Measurements from ENCODE around the gene NUP205. TPM values are rescaled to one million over a fixed set of nuclear protein-coding genes. Genes with fewer than 3 reads are reported as not detected.

NUP205 gene
- total RNA-seq, 4 donors from 2014 or later, result 28.6 to 68.2 (median 42.1) TPM

- Histone ChIP-seq H3K4me1 (peaks cover 0 to 5% (median 0%) of the 10 kb centered on the region in 4 donors), H3K4me3 (no peak overlapping the region), H3K27ac (no peak overlapping the region), H3K27me3 (no peaks in the 10 kb centered on the region), H3K9me3 (no peaks in the 10 kb centered on the region), H3K36me3 (no peaks in the 10 kb centered on the region)
- TF ChIP-seq EP300 (IDR thresholded peaks at IDR 0.05), result no peak
- TF ChIP-seq CTCF (IDR thresholded peaks at IDR 0.05), result no peak
- TF ChIP-seq POLR2A (IDR thresholded peaks at IDR 0.05), result no peak
- DNase-seq (ENCODE audit: low spot score in 2 of 2), result no peak
These were observed 19.8 kb upstream of the NUP205 start for GRCh38 chr7:135537905-135538304.

GRCh38 chr7:135538376-135538775, 19.3 kb upstream of the NUP205 start:
- no peaks in the 10 kb centered on the region for H3K36me3 ChIP-seq
- no peaks in the 10 kb centered on the region for H3K27me3 ChIP-seq
- no peak for TF ChIP-seq EP300 (IDR thresholded peaks at IDR 0.05)
- TF ChIP-seq CTCF (IDR thresholded peaks at IDR 0.05), result no peak
- TF ChIP-seq POLR2A (IDR thresholded peaks at IDR 0.05), result no peak

GRCh38 chr7:135539629-135540028, 18.1 kb upstream of the NUP205 start:
- Histone ChIP-seq H3K27me3 (no peaks in the 10 kb centered on the region), H3K9me3 (no peaks in the 10 kb centered on the region), H3K27ac (no peak overlapping the region), H3K4me1 (peaks cover 0 to 5% (median 0%) of the 10 kb centered on the region in 4 donors), H3K36me3 (no peaks in the 10 kb centered on the region), H3K4me3 (no peak overlapping the region)
- TF ChIP-seq CTCF (IDR thresholded peaks at IDR 0.05), result no peak
- no peak for TF ChIP-seq EP300 (IDR thresholded peaks at IDR 0.05)
- TF ChIP-seq POLR2A (IDR thresholded peaks at IDR 0.05), result no peak
- WGBS, 2 donors, result 84 to 92% methylated on average over 2 of the region's 2 CpGs
- DNase-seq (ENCODE audit: low spot score in 2 of 2), result no peak

More at GRCh38 chr7:135538376-135538775, 19.3 kb upstream of the NUP205 start:
- peak overlapping the region in 2 of 4 donors; percentile 28 to 52 for H3K27ac ChIP-seq
- peaks cover 0 to 5% (median 0%) of the 10 kb centered on the region in 4 donors for H3K4me1 ChIP-seq
- no peak for DNase-seq (ENCODE audit: low spot score in 2 of 2)
- H3K4me3 ChIP-seq, result no peak overlapping the region
- 19 to 22% methylated on average over 3 of the region's 3 CpGs for WGBS, 2 donors
- H3K9me3 ChIP-seq, result no peaks in the 10 kb centered on the region

GRCh38 chr7:135541029-135541428, 16.7 kb upstream of the NUP205 start:
- no peaks in the 10 kb centered on the region for H3K9me3 ChIP-seq
- H3K36me3 ChIP-seq, result no peaks in the 10 kb centered on the region
- TF ChIP-seq CTCF (IDR thresholded peaks at IDR 0.05) (no peak), EP300 (IDR thresholded peaks at IDR 0.05) (no peak), POLR2A (IDR thresholded peaks at IDR 0.05) (no peak)
- no peak overlapping the region for H3K4me3 ChIP-seq
- no peak overlapping the region for H3K27ac ChIP-seq
- peaks cover 0 to 5% (median 0%) of the 10 kb centered on the region in 4 donors for H3K4me1 ChIP-seq
- WGBS, 2 donors, result 95 to 96% methylated on average over 6 of the region's 6 CpGs
- no peak for DNase-seq (ENCODE audit: low spot score in 2 of 2)
- no peaks in the 10 kb centered on the region for H3K27me3 ChIP-seq

- no peaks in the 10 kb centered on the region for H3K27me3 ChIP-seq
- 48 to 61% methylated on average over 7 of the region's 7 CpGs for WGBS, 2 donors
- no peaks in the 10 kb centered on the region for H3K36me3 ChIP-seq
- H3K9me3 ChIP-seq, result no peaks in the 10 kb centered on the region
- no peak for DNase-seq (ENCODE audit: low spot score in 2 of 2)
- H3K27ac ChIP-seq, result no peak overlapping the region
- H3K4me1 ChIP-seq, result no peaks in the 10 kb centered on the region
- H3K4me3 ChIP-seq, result no peak overlapping the region
- TF ChIP-seq CTCF (IDR thresholded peaks at IDR 0.05) (no peak), EP300 (IDR thresholded peaks at IDR 0.05) (no peak), POLR2A (IDR thresholded peaks at IDR 0.05) (no peak)
These were observed 7.5 kb upstream of the NUP205 start for GRCh38 chr7:135550196-135550595.
